Mucosa of descending colon (tissue), 3 donors: ENCODE measurements around the gene ANK3. TPM values are rescaled to one million over a fixed set of nuclear protein-coding genes. Genes with fewer than 3 reads are reported as not detected.

Source experiments
- ATAC-seq: fragments of 200-7000 bp; cut with Tn5 transposase; one replicate; pipeline ENCODE4 v1.9.1; 2020; ENCODE audit warnings: mild to moderate bottlenecking, moderate library complexity
- DNase-seq, 3 donors: peaks; one replicate each; pipeline ENCODE4 v3.0.0-alpha.2; 2020
- H3K36me3 ChIP-seq: fragments of 200-600 bp; one replicate; pipeline ENCODE4 v1.8.0; 2021; ENCODE audit warnings: low read depth, mild to moderate bottlenecking
- H3K4me1 ChIP-seq: fragments of 200-600 bp; one replicate; pipeline ENCODE4 v1.8.0; 2021; ENCODE audit warnings: low read depth, mild to moderate bottlenecking
- H3K4me3 ChIP-seq: fragments of 200-600 bp; one replicate; pipeline ENCODE4 v1.8.0; 2021; ENCODE audit warnings: mild to moderate bottlenecking
- H3K9me3 ChIP-seq: fragments of 200-600 bp; one replicate; pipeline ENCODE4 v1.8.0; 2021; ENCODE audit warnings: mild to moderate bottlenecking
- CTCF ChIP-seq: fragments of 200-600 bp; IDR thresholded peaks from one replicate; pipeline ENCODE4 v1.8.0; 2022; ENCODE audit warnings: antibody characterized with exemption, mild to moderate bottlenecking
- intact Hi-C, 2 donors: fragments of 100-400 bp; cut with DNase I in 1 of 2; cut with micrococcal nuclease in 1 of 2; formaldehyde crosslinking; loops; one replicate each; pipeline versions ENCODE4 v1.11.0 to v1.11.1; 2022; cut with DNase I, micrococcal nuclease
- total RNA-seq, 3 donors: library from RNA; stranded (reverse); fragmentation: NEBNext Ultra II Directional in 2 of 3; extraction: Animal tissue kit (Norgen Biotek cat#: 25700) in 2 of 3; gene quantifications; one replicate each; pipeline versions ENCODE4 v1.2.1 to v1.2.4, GENCODE V29; 2021 to 2023
- donor health status: DM: no; HTN: no; CAD: no; lungs with moderate emphysema.
- donor health status: DM: no; HTN: no; CAD: no.
- donor health status: DM: no; HTN: yes; CAD: no.

The ANK3 gene
- total RNA-seq, 3 donors from 2014 or later, result 67.7 to 145 (median 74.0) TPM

- intact Hi-C loops, result no loop called here
- ATAC-seq, result no peak
- no peak overlapping the region for H3K4me3 ChIP-seq
- H3K9me3 ChIP-seq, result no peaks in the 10 kb centered on the region
- no peaks in the 10 kb centered on the region for H3K4me1 ChIP-seq
- DNase-seq, result no peak
- H3K36me3 ChIP-seq, result no peaks in the 10 kb centered on the region
- no peak for TF ChIP-seq CTCF
Measured at GRCh38 chr10:60377042-60377352, 12.7 kb downstream of the ANK3 start.

- no peaks in the 10 kb centered on the region for H3K4me1 ChIP-seq
- ATAC-seq, result no peak
Measured at GRCh38 chr10:60376221-60377041, 13.2 kb downstream of the ANK3 start.

GRCh38 chr10:60375293-60376004 lies 14.2 kb downstream of the ANK3 start:
- no peak for ATAC-seq
- Histone ChIP-seq H3K4me1 (no peaks in the 10 kb centered on the region), H3K36me3 (no peaks in the 10 kb centered on the region), H3K4me3 (no peak overlapping the region), H3K9me3 (no peaks in the 10 kb centered on the region)
- DNase-seq, result no peak
- no peak for TF ChIP-seq CTCF
- intact Hi-C loops, result no loop called here

More at GRCh38 chr10:60376221-60377041, 13.2 kb downstream of the ANK3 start:
- DNase-seq, result no peak
- Histone ChIP-seq H3K4me3 (no peak overlapping the region), H3K36me3 (no peaks in the 10 kb centered on the region), H3K9me3 (no peaks in the 10 kb centered on the region)
- intact Hi-C loops, result no loop called here
- TF ChIP-seq CTCF, result no peak

GRCh38 chr10:60374836-60375235 lies 14.8 kb downstream of the ANK3 start:
- H3K4me1 ChIP-seq, result no peaks in the 10 kb centered on the region
- H3K9me3 ChIP-seq, result no peaks in the 10 kb centered on the region
- DNase-seq (no peak), ATAC-seq (no peak)
- H3K36me3 ChIP-seq, result no peaks in the 10 kb centered on the region
- H3K4me3 ChIP-seq, result no peak overlapping the region
- no peak for TF ChIP-seq CTCF
- intact Hi-C loops, result no loop called here

DNA sequence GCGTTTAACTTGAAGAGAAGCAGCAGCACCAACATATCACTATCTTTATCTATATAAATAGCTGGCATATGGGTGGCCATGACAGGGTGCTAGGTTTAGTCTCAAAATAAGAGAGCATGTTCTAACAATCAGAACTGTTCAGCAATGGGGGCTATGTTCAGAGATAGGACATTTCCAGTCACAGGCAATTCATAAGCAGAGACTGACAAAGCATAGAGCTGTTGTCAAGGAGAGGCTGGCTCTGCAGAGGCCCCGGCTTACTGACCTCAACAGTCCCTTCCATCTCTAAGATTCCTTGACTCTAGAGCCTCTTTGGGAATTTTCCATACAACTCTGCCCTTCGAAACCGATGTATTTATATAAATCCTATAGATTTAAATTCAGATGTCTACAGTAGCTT lies 17.2 kb downstream of the ANK3 start:
- intact Hi-C loops, result no loop called here

More for the DNA sequence above, 17.2 kb downstream of the ANK3 start:
- no peaks in the 10 kb centered on the region for H3K4me1 ChIP-seq
- H3K4me3 ChIP-seq, result no peak overlapping the region
- no peaks in the 10 kb centered on the region for H3K36me3 ChIP-seq
- TF ChIP-seq CTCF, result no peak
- no peaks in the 10 kb centered on the region for H3K9me3 ChIP-seq
- no peak for ATAC-seq
- DNase-seq, result no peak
